Smooth muscle cell (in vitro differentiated cells): Measurements from ENCODE around the gene VTI1B. TPM values are rescaled to one million over a fixed set of nuclear protein-coding genes. Genes with fewer than 3 reads are reported as not detected.

Experiments
- DNase-seq: peaks from one replicate; lab custom pipeline; 2025; ENCODE audit not compliant: unreplicated experiment; lab: John Stamatoyannopoulos, UW
- H2AFZ ChIP-seq: fragments of 200-600 bp; sonication (generic); 2 replicates; pipeline ENCODE4 v1.6.0; 2016; ENCODE audit warnings: antibody characterized with exemption, low read depth, mild to moderate bottlenecking
- H3F3A ChIP-seq: fragments of 200-600 bp; sonication (generic); 2 replicates; pipeline ENCODE4 v1.6.0; 2017; ENCODE audit warnings: antibody characterized with exemption, low read depth
- H3K27ac ChIP-seq: fragments of 200-600 bp; sonication (generic); 2 replicates; pipeline ENCODE4 v1.5.1; 2016; ENCODE audit warnings: low read depth, mild to moderate bottlenecking
- H3K27me3 ChIP-seq: fragments of 200-600 bp; sonication (generic); 2 replicates; pipeline ENCODE4 v1.6.1; 2016; ENCODE audit warnings: low read depth, mild to moderate bottlenecking
- H3K36me3 ChIP-seq: fragments of 200-600 bp; sonication (generic); 2 replicates; pipeline ENCODE4 v1.5.1; 2016; ENCODE audit warnings: low read depth
- H3K4me1 ChIP-seq: fragments of 200-600 bp; sonication (generic); 2 replicates; pipeline ENCODE4 v1.5.1; 2016; ENCODE audit warnings: low read depth
- H3K4me2 ChIP-seq: fragments of 200-600 bp; sonication (generic); 2 replicates; pipeline ENCODE4 v1.6.0; 2016; ENCODE audit warnings: mild to moderate bottlenecking
- H3K4me3 ChIP-seq: fragments of 200-600 bp; sonication (generic); 2 replicates; pipeline ENCODE4 v1.5.1; 2016; ENCODE audit warnings: mild to moderate bottlenecking
- H3K79me2 ChIP-seq: fragments of 200-600 bp; sonication (generic); 2 replicates; pipeline ENCODE4 v1.6.0; 2016; ENCODE audit warnings: low read depth, mild to moderate bottlenecking
- H3K9ac ChIP-seq: fragments of 200-600 bp; sonication (generic); 2 replicates; pipeline ENCODE4 v1.6.0; 2016; ENCODE audit warnings: low read depth
- H3K9me3 ChIP-seq: fragments of 200-600 bp; sonication (generic); replicated peaks from 2 replicates; pipeline ENCODE4 v1.5.1; 2016; ENCODE audit warnings: low read depth
- H4K20me1 ChIP-seq: fragments of 200-600 bp; sonication (generic); 2 replicates; pipeline ENCODE4 v1.6.0; 2016; ENCODE audit warnings: low read depth
- WGBS: methylation state at CpG from one replicate; pipeline ENCODE4 v1.1.7; 2016; ENCODE audit warnings: low lambda C conversion rate; 5-methylcytosine and 5-hydroxymethylcytosine counted together
- polyA plus RNA-seq: library from polyadenylated mRNA; unstranded; fragments of >200 nt; fragmentation: Nextera tagmentation; extraction: Ambion mirVana; gene quantifications from 2 replicates; pipeline ENCODE4 v1.2.1, GENCODE V29; 2016
- total RNA-seq: library from RNA; depleted of rRNA; stranded (reverse); fragments of >200 nt; gene quantifications from 2 replicates; pipeline ENCODE4 v1.2.3, GENCODE V29; 2014
- TF ChIP-seq, protein P1 (sequence below): fragments of 200-600 bp; sonication (generic); IDR thresholded peaks from 2 replicates; pipeline ENCODE4 v1.5.1; 2017; ENCODE audit warnings: borderline replicate concordance, mild to moderate bottlenecking, antibody characterized with exemption; ENCODE audit not compliant: insufficient read depth, poor library complexity, severe bottlenecking

Gene VTI1B
- total and polyA plus RNA-seq, 2 experiments from 2014 or later, result 33.0 to 106 TPM

DNA sequence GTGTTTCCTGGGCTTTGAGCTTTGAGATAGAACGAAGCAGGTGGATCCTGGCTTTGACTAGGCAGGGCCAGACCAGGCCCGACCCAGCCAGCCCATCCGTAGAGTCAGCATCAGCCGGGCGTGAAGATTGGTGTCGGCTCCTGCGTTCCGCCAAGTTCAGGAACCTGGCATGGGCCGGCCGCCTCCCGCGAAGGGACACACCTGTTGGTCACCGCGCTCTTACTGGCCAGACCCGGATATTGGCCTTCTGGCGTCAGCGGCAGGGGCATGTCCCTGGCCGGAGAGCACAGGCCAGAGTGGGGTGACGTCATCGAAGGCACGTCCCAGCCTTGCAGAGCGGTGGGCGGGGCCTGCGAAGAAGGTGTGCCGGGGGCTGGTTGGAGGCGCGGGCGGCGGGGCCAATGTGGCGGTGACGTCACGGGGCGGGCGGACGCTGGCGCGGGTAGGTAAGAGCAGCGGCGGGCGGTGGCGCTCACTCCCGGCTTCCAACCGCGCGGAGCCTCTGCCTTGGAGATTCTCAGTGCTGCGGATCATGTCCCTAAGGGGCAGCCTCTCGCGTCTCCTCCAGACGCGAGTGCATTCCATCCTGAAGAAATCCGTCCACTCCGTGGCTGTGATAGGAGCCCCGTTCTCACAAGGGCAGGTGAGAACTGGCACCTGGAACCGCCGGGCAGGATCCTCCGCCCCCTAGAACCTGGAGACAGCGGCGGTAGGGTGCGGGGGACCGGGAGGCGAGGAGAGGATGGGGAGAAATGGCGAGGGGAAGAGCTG, 54.8 kb downstream of the VTI1B start, which contains the start of gene ARG2:
ARG2 (plus strand) TSS at position 475 of the 771 bp plus-strand sequence; CDS start at position 533, 58 bp downstream.
- DNase-seq, result peak; percentile 78
- H3K36me3 ChIP-seq, result no peaks in the 10 kb centered on the region
- H3K9ac ChIP-seq, result peak within 1 kb of the TSS; percentile 75
- H2AFZ ChIP-seq, result peak within 1 kb of the TSS; percentile 67
- H3K27ac ChIP-seq, result peak within 1 kb of the TSS; percentile 86
- peak within 1 kb of the TSS; percentile 74 for H3K4me3 ChIP-seq
- TF ChIP-seq, protein P1, sequence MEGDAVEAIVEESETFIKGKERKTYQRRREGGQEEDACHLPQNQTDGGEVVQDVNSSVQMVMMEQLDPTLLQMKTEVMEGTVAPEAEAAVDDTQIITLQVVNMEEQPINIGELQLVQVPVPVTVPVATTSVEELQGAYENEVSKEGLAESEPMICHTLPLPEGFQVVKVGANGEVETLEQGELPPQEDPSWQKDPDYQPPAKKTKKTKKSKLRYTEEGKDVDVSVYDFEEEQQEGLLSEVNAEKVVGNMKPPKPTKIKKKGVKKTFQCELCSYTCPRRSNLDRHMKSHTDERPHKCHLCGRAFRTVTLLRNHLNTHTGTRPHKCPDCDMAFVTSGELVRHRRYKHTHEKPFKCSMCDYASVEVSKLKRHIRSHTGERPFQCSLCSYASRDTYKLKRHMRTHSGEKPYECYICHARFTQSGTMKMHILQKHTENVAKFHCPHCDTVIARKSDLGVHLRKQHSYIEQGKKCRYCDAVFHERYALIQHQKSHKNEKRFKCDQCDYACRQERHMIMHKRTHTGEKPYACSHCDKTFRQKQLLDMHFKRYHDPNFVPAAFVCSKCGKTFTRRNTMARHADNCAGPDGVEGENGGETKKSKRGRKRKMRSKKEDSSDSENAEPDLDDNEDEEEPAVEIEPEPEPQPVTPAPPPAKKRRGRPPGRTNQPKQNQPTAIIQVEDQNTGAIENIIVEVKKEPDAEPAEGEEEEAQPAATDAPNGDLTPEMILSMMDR, result no peak
- peaks cover 6% of the 10 kb centered on the region for H3F3A ChIP-seq
- H3K27me3 ChIP-seq, result no peaks in the 10 kb centered on the region
- no peaks in the 10 kb centered on the region for H4K20me1 ChIP-seq
- peak within 1 kb of the TSS; percentile 92 for H3K4me2 ChIP-seq
- no peaks in the 10 kb centered on the region for H3K9me3 ChIP-seq
- 1% methylated on average over 56 of the region's 62 CpGs for WGBS
- peaks cover 9% of the 10 kb centered on the region for H3K4me1 ChIP-seq
- no peaks in the 10 kb centered on the region for H3K79me2 ChIP-seq

DNA sequence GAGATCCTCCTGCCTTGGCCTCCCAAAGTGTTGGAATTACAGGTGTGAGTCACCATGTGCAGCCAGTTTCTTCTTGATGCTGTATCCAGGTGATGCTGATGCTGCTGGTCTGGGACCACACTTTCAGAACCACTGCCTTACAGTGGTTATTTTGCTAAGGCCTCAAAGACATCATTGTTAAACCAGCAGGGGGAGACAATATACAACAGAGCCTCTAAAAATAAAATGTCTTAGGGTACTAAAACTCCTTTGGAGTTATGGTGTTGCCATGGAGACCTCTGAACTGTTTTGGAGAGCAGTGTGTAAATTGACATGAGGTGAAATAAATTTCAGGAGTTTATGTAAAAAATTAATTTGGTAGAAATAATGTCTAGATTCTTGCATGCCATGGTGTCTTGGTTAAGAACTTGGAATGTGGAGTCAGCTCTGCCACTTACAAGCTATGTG, 55.8 kb downstream of the VTI1B start:
- H4K20me1 ChIP-seq, result no peaks in the 10 kb centered on the region
- peak overlapping the region; percentile 92 for H3K4me2 ChIP-seq

DNA sequence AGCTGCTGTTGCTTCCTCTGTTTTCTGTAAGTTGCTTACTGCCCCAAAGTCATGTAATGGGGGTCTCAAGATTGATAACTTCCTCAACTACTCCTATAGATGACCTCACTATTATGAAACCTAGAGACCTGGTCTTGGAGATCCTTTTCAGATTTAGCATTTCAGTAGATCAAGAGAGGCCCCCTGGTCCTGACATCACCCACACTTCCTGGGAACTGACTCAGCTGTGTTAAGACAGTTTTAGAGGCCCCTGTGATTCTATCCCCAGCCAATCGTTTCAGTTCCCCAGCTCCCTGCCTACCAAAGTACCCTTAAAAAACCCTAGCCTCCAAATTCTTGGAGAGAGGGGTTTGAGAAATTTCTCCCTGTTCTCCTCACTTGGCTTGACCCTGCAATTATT, 63.9 kb downstream of the VTI1B start:
- Histone ChIP-seq H3K4me3 (no peak overlapping the region), H2AFZ (no peak overlapping the region), H3K4me1 (no peaks in the 10 kb centered on the region), H3K9ac (no peak overlapping the region), H3K27ac (no peak overlapping the region), H4K20me1 (no peaks in the 10 kb centered on the region), H3K79me2 (no peaks in the 10 kb centered on the region), H3K4me2 (no peak overlapping the region), H3K36me3 (no peaks in the 10 kb centered on the region), H3K27me3 (no peaks in the 10 kb centered on the region), H3K9me3 (no peaks in the 10 kb centered on the region), H3F3A (no peaks in the 10 kb centered on the region)
- WGBS, result 71% methylated on average over 1 of the region's 1 CpG
- TF ChIP-seq, protein P1, result no peak
- DNase-seq, result no peak

More for the DNA sequence above, 55.8 kb downstream of the VTI1B start:
- H3K27ac ChIP-seq, result peak overlapping the region; percentile 86
- no peaks in the 10 kb centered on the region for H3K36me3 ChIP-seq
- no peak overlapping the region for H3K4me3 ChIP-seq
- H3K9me3 ChIP-seq, result no peaks in the 10 kb centered on the region
- peaks cover 9% of the 10 kb centered on the region for H3K4me1 ChIP-seq
- H3K27me3 ChIP-seq, result no peaks in the 10 kb centered on the region
- no peak overlapping the region for H2AFZ ChIP-seq
- H3F3A ChIP-seq, result peaks cover 6% of the 10 kb centered on the region
- H3K9ac ChIP-seq, result peak overlapping the region; percentile 75
- H3K79me2 ChIP-seq, result no peaks in the 10 kb centered on the region
- TF ChIP-seq, protein P1, result peak; percentile 65
- no peak for DNase-seq
